ENCODE data around the gene IGLL5.
A peak's percentile ranks its signal among the peaks of the same experiment; 100 is the strongest.

Gene IGLL5

GRCh38 chr22:22938672-22939587, 51.3 kb downstream of the IGLL5 start:
- no peak for DNase-seq (ENCODE audit: low read depth in 2 of 2, low spot score in 1 of 2)

- DNase-seq (ENCODE audit: low read depth in 2 of 2, low spot score in 1 of 2), result no peak
These were observed 52.2 kb downstream of the IGLL5 start for GRCh38 chr22:22939588-22940368.

GRCh38 chr22:22940961-22941605, 53.5 kb downstream of the IGLL5 start:
- DNase-seq (ENCODE audit: low read depth in 2 of 2, low spot score in 1 of 2), result no peak

GRCh38 chr22:22941831-22942510, 54.4 kb downstream of the IGLL5 start:
- no peak for DNase-seq (ENCODE audit: low read depth in 2 of 2, low spot score in 1 of 2)

GRCh38 chr22:22942511-22943329, 55.1 kb downstream of the IGLL5 start:
- peak; percentile 56 to 65 for DNase-seq (ENCODE audit: low read depth in 2 of 2, low spot score in 1 of 2)

GRCh38 chr22:22943521-22944267, 56.1 kb downstream of the IGLL5 start:
- no peak for DNase-seq (ENCODE audit: low read depth in 2 of 2, low spot score in 1 of 2)

- DNase-seq (ENCODE audit: low read depth in 2 of 2, low spot score in 1 of 2), result no peak
These were observed 56.8 kb downstream of the IGLL5 start for GRCh38 chr22:22944268-22944985.

GRCh38 chr22:22945195-22945594, 57.6 kb downstream of the IGLL5 start:
- DNase-seq (ENCODE audit: low read depth in 2 of 2, low spot score in 1 of 2), result no peak

Measured in stimulated activated CD8-positive, alpha-beta memory T cell treated with anti-CD3 and anti-CD28 coated beads, Interleukin-4, amount 100 ng/mL, for 4 hours (primary cell).